Left ventricle myocardium inferior (tissue), 1 donor: ENCODE measurements around the gene ARHGAP4. TPM values are rescaled to one million over a fixed set of nuclear protein-coding genes. Genes with fewer than 3 reads are reported as not detected.

Experiments
- DNase-seq: peaks from one replicate; pipeline ENCODE4 v3.0.0-alpha.2; 2020
- H3K27ac ChIP-seq: fragments of 200-600 bp; replicated peaks from 2 replicates; pipeline ENCODE4 v1.8.0; 2021
- H3K27me3 ChIP-seq: fragments of 200-600 bp; 2 replicates; pipeline ENCODE4 v1.8.0; 2021; ENCODE audit warnings: low read depth
- H3K36me3 ChIP-seq: fragments of 200-600 bp; 2 replicates; pipeline ENCODE4 v1.8.0; 2021
- H3K4me1 ChIP-seq: fragments of 200-600 bp; 2 replicates; pipeline ENCODE4 v1.8.0; 2021
- H3K4me3 ChIP-seq: fragments of 200-600 bp; 2 replicates; pipeline ENCODE4 v1.8.0; 2021; ENCODE audit warnings: mild to moderate bottlenecking, moderate library complexity
- H3K9me3 ChIP-seq: fragments of 200-600 bp; replicated peaks from 2 replicates; pipeline ENCODE4 v1.8.0; 2021
- CTCF ChIP-seq: fragments of 200-600 bp; IDR thresholded peaks from 2 replicates; pipeline ENCODE4 v1.8.0; 2021; ENCODE audit warnings: antibody characterized with exemption, mild to moderate bottlenecking, borderline replicate concordance
- intact Hi-C: fragments of 100-400 bp; cut with micrococcal nuclease; formaldehyde crosslinking; loops from one replicate; pipeline ENCODE4 v1.11.0; 2022
- total RNA-seq: library from RNA; stranded (reverse); fragmentation: NEBNext Ultra II Directional; extraction: Animal tissue kit (Norgen Biotek cat#: 25700); gene quantifications from one replicate; pipeline ENCODE4 v1.2.1, GENCODE V29; 2021
- donor health status: DM: no; HTN: yes; CAD: no; lungs with severe emphysema.

ARHGAP4 gene
- total RNA-seq, 1 donor from 2014 or later, result 10.0 TPM

GRCh38 chrX:153931151-153931550, 5.1 kb upstream of the ARHGAP4 start:
- Histone ChIP-seq H3K4me3 (no peak overlapping the region), H3K27ac (peak overlapping the region; percentile 12), H3K36me3 (peaks cover 31% of the 10 kb centered on the region), H3K4me1 (peaks cover 52% of the 10 kb centered on the region), H3K9me3 (no peaks in the 10 kb centered on the region), H3K27me3 (no peaks in the 10 kb centered on the region)
- no peak for DNase-seq
- intact Hi-C loops, result no loop called here
- TF ChIP-seq CTCF, result no peak

- peaks cover 54% of the 10 kb centered on the region for H3K4me1 ChIP-seq
- no peaks in the 10 kb centered on the region for H3K27me3 ChIP-seq
- H3K4me3 ChIP-seq, result no peak overlapping the region
- peak overlapping the region; percentile 85 for H3K27ac ChIP-seq
- no peak for DNase-seq
- intact Hi-C loops, result no loop called here
- no peaks in the 10 kb centered on the region for H3K9me3 ChIP-seq
- H3K36me3 ChIP-seq, result peaks cover 31% of the 10 kb centered on the region
- TF ChIP-seq CTCF, result no peak
Measured at GRCh38 chrX:153930011-153930910, 4.2 kb upstream of the ARHGAP4 start.

- TF ChIP-seq CTCF, result no peak
- Histone ChIP-seq H3K27ac (peak overlapping the region; percentile 85), H3K9me3 (no peaks in the 10 kb centered on the region), H3K27me3 (no peaks in the 10 kb centered on the region), H3K4me3 (peak overlapping the region; percentile 71), H3K36me3 (peaks cover 31% of the 10 kb centered on the region), H3K4me1 (peaks cover 60% of the 10 kb centered on the region)
- no peak for DNase-seq
- intact Hi-C loops, result no loop called here
Measured at GRCh38 chrX:153929576-153929975, 3.5 kb upstream of the ARHGAP4 start.

- Histone ChIP-seq H3K9me3 (no peaks in the 10 kb centered on the region), H3K27me3 (no peaks in the 10 kb centered on the region), H3K27ac (peak overlapping the region; percentile 85), H3K4me1 (peaks cover 58% of the 10 kb centered on the region), H3K4me3 (peak overlapping the region; percentile 71), H3K36me3 (peaks cover 31% of the 10 kb centered on the region)
- TF ChIP-seq CTCF, result no peak
- intact Hi-C loops, result no loop called here
- no peak for DNase-seq
Measured at GRCh38 chrX:153928846-153929245, 2.8 kb upstream of the ARHGAP4 start.

GRCh38 chrX:153927922-153928760, 2.1 kb upstream of the ARHGAP4 start:
- H3K36me3 ChIP-seq, result peaks cover 31% of the 10 kb centered on the region
- intact Hi-C loops, result no loop called here
- no peaks in the 10 kb centered on the region for H3K27me3 ChIP-seq
- no peaks in the 10 kb centered on the region for H3K9me3 ChIP-seq
- DNase-seq, result peak; percentile 94
- H3K4me1 ChIP-seq, result peaks cover 58% of the 10 kb centered on the region
- peak; percentile 17 for TF ChIP-seq CTCF
- H3K4me3 ChIP-seq, result peak overlapping the region; percentile 71
- peak overlapping the region; percentile 97 for H3K27ac ChIP-seq
